ENCODE data around the gene EDA. TPM values are rescaled to one million over a fixed set of nuclear protein-coding genes. Genes with fewer than 3 reads are reported as not detected.

Gene EDA
- total RNA-seq, result 10 to 100 TPM; 15.1 to 15.5 TPM

DNA sequence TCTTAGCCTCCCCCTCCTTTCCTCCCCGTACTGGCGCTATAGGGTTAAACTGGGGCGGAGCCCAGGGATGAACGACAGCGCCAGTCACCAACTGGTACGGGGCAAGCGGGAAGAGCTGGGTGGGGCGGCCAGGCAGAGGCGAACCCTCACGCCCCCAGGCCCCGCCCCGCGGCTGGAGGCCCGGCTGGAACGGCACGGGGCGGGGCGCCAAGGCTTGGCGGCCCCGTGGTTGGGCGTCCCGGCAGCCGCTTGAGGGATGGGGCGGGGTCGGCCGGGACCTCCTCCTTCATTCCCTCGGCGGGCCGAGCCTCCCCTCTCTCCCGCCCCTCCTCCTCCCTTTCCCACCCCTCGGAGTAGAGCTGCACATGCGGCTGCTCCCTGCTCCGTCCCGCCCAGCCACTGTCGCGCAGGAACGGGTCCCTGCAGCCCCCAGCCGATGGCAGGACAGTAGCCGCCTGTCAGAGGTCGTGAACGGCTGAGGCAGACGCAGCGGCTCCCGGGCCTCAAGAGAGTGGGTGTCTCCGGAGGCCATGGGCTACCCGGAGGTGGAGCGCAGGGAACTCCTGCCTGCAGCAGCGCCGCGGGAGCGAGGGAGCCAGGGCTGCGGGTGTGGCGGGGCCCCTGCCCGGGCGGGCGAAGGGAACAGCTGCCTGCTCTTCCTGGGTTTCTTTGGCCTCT, at the start of gene EDA:
TSS of gene EDA (plus strand) at position 335 of the 678 bp plus-strand sequence.

DNA sequence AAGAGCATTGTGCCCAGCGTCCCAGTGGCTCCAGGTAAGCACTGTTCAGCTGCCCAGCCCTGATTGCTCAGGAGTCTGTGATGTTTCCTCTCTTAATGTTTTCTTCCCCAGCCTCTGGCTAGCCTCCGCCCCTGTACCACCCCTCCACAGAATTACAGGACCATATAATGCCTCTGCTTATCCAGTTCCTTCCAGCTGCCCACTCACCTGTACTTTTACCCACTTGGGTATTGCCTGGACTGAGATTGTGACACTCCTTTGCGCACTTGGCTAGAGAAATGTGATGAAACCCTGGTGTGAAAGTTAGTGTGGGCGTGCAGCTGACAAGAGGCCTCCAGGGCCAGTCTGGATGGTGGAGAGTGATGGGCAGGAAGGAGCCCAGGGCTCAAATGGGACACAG, 434.0 kb downstream of the EDA start, which contains the start of gene AWAT2:
TSS of gene AWAT2 (minus strand) at position 14 of the 400 bp plus-strand sequence. CDS start at position 8, 6 bp downstream.

DNA sequence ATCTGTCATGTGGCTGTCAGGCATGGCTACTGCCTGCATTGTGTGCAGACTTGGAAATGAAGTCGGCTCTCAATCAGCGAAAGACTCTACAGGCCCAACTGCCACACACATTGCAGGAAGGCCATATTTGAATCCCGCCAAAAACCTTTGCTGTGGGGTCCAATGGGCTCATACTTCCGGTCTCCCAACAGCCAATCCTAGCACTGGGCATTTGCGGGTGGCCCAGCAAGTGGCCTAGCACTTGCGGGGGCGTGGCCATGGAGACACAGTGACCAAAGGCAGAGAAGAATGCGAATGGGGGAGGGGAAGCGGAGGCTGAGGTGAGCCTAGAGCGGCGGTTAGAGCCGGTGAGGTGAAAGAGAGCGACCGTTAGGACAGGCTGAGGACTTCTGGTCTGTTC, 446.2 kb downstream of the EDA start, which contains the start of gene OTUD6A:
TSS of gene OTUD6A (plus strand) at position 382 of the 400 bp plus-strand sequence. CDS start 68 bp downstream, outside the sequence.

Small RNAs within 50 kb of the gene (microRNA-seq; reads per million reads assigned to microRNA genes)
- gene MIR676 (ENCODE audit: borderline microRNAs expressed, borderline replicate concordance), result 15.0 reads per million, percentile 49 among the genes with 10 or more reads in this experiment

Other genes with a start within 250 kb of the EDA start
- gene NALF2, start 111.8 kb upstream of the EDA start, total RNA-seq, result 1 to 10 TPM; 1.8 to 1.9 TPM

Data from activated naive CD4-positive, alpha-beta T cell treated with anti-CD3 and anti-CD28 coated beads, Interleukin-2, amount 10 ng/mL, durations not matched to agents 5 hours and 36 hours (primary cell).